ENCODE data around the gene PRLR.

The PRLR gene

GRCh38 chr5:35237580-35238376 lies 7.5 kb upstream of the PRLR start:
- in situ Hi-C loops (cut with HindIII; ENCODE audit: low pct_ligation_motif_present, low pct_unique_long_range_greater_than_20kb, low sequenced_read_pairs), result no loop called here
- DNase-seq, result no peak

- no peak for DNase-seq
- in situ Hi-C loops (cut with HindIII; ENCODE audit: low pct_ligation_motif_present, low pct_unique_long_range_greater_than_20kb, low sequenced_read_pairs), result no loop called here
These were observed 6.5 kb upstream of the PRLR start for GRCh38 chr5:35236770-35237169.

- in situ Hi-C loops (cut with HindIII; ENCODE audit: low pct_ligation_motif_present, low pct_unique_long_range_greater_than_20kb, low sequenced_read_pairs), result no loop called here
- no peak for DNase-seq
These were observed 3.3 kb upstream of the PRLR start for GRCh38 chr5:35233601-35234000.

- in situ Hi-C loops (cut with HindIII; ENCODE audit: low pct_ligation_motif_present, low pct_unique_long_range_greater_than_20kb, low sequenced_read_pairs), result no loop called here
- no peak for DNase-seq
These were observed 2.8 kb upstream of the PRLR start for GRCh38 chr5:35233121-35233520.

GRCh38 chr5:35232124-35232523 lies 1.8 kb upstream of the PRLR start:
- no peak for DNase-seq
- in situ Hi-C loops (cut with HindIII; ENCODE audit: low pct_ligation_motif_present, low pct_unique_long_range_greater_than_20kb, low sequenced_read_pairs), result no loop called here

GRCh38 chr5:35229076-35230037 lies 930 bp downstream of the PRLR start:
- peak; percentile 9 for DNase-seq

GRCh38 chr5:35228310-35228709 lies 2.0 kb downstream of the PRLR start:
- no peak for DNase-seq
- in situ Hi-C loops (cut with HindIII; ENCODE audit: low pct_ligation_motif_present, low pct_unique_long_range_greater_than_20kb, low sequenced_read_pairs), result no loop called here

More at GRCh38 chr5:35229076-35230037, 930 bp downstream of the PRLR start:
- in situ Hi-C loops (cut with HindIII; ENCODE audit: low pct_ligation_motif_present, low pct_unique_long_range_greater_than_20kb, low sequenced_read_pairs), result no loop called here

GRCh38 chr5:35227720-35228119 lies 2.6 kb downstream of the PRLR start:
- in situ Hi-C loops (cut with HindIII; ENCODE audit: low pct_ligation_motif_present, low pct_unique_long_range_greater_than_20kb, low sequenced_read_pairs), result no loop called here
- no peak for DNase-seq

- in situ Hi-C loops (cut with HindIII; ENCODE audit: low pct_ligation_motif_present, low pct_unique_long_range_greater_than_20kb, low sequenced_read_pairs), result no loop called here
These were observed 6.4 kb downstream of the PRLR start for GRCh38 chr5:35223787-35224395.

GRCh38 chr5:35220967-35221366 lies 9.3 kb downstream of the PRLR start:
- no peak for DNase-seq
- in situ Hi-C loops (cut with HindIII; ENCODE audit: low pct_ligation_motif_present, low pct_unique_long_range_greater_than_20kb, low sequenced_read_pairs), result no loop called here

More at GRCh38 chr5:35223787-35224395, 6.4 kb downstream of the PRLR start:
- DNase-seq, result no peak

- in situ Hi-C loops (cut with HindIII; ENCODE audit: low pct_ligation_motif_present, low pct_unique_long_range_greater_than_20kb, low sequenced_read_pairs), result no loop called here
These were observed 11.3 kb downstream of the PRLR start for GRCh38 chr5:35218981-35219380.

GRCh38 chr5:35214051-35214450 lies 16.2 kb downstream of the PRLR start:
- in situ Hi-C loops (cut with HindIII; ENCODE audit: low pct_ligation_motif_present, low pct_unique_long_range_greater_than_20kb, low sequenced_read_pairs), result no loop called here
- no peak for DNase-seq

More at GRCh38 chr5:35218981-35219380, 11.3 kb downstream of the PRLR start:
- no peak for DNase-seq

- no peak for DNase-seq
- in situ Hi-C loops (cut with HindIII; ENCODE audit: low pct_ligation_motif_present, low pct_unique_long_range_greater_than_20kb, low sequenced_read_pairs), result no loop called here
These were observed 16.7 kb downstream of the PRLR start for GRCh38 chr5:35213608-35214007.

- no peak for DNase-seq
- in situ Hi-C loops (cut with HindIII; ENCODE audit: low pct_ligation_motif_present, low pct_unique_long_range_greater_than_20kb, low sequenced_read_pairs), result no loop called here
These were observed 17.9 kb downstream of the PRLR start for GRCh38 chr5:35212122-35212982.

- no peak for DNase-seq
- in situ Hi-C loops (cut with HindIII; ENCODE audit: low pct_ligation_motif_present, low pct_unique_long_range_greater_than_20kb, low sequenced_read_pairs), result no loop called here
These were observed 20.4 kb downstream of the PRLR start for GRCh38 chr5:35209862-35210261.

GRCh38 chr5:35205606-35206005 lies 24.7 kb downstream of the PRLR start:
- in situ Hi-C loops (cut with HindIII; ENCODE audit: low pct_ligation_motif_present, low pct_unique_long_range_greater_than_20kb, low sequenced_read_pairs), result no loop called here
- no peak for DNase-seq

- no peak for DNase-seq
- in situ Hi-C loops (cut with HindIII; ENCODE audit: low pct_ligation_motif_present, low pct_unique_long_range_greater_than_20kb, low sequenced_read_pairs), result no loop called here
These were observed 25.1 kb downstream of the PRLR start for GRCh38 chr5:35205186-35205585.

- no peak for DNase-seq
- in situ Hi-C loops (cut with HindIII; ENCODE audit: low pct_ligation_motif_present, low pct_unique_long_range_greater_than_20kb, low sequenced_read_pairs), result no loop called here
These were observed 26.9 kb downstream of the PRLR start for GRCh38 chr5:35203403-35203802.

Data from ACHN (cell line).